K562 (cell line): Measurements from ENCODE around the gene PLOD1. TPM values are rescaled to one million over a fixed set of nuclear protein-coding genes. Genes with fewer than 3 reads are reported as not detected.
A peak's percentile ranks its signal among the peaks of the same experiment; 100 is the strongest.

Experiments
- AFF4 ChIP-seq: sonication (generic); formaldehyde crosslinking; IDR thresholded peaks from 2 replicates; pipeline ENCODE4 v1.8.0; 2023; ENCODE audit warnings: mild to moderate bottlenecking, missing genetic modification reagents
- FOXA1 ChIP-seq: fragments of 450-650 bp; IDR thresholded peaks from 2 replicates; pipeline ENCODE4 v1.6.1; 2016; ENCODE audit warnings: mild to moderate bottlenecking, borderline replicate concordance
- HDAC1 ChIP-seq, 2 experiments: fragments of 450-650 bp; IDR thresholded peaks; 2 replicates each; pipeline ENCODE4 v1.6.1; 2016 to 2017; ENCODE audit warnings: inconsistent platforms in 1 of 2, mild to moderate bottlenecking in 1 of 2, moderate library complexity in 1 of 2
- HNRNPH1 ChIP-seq: fragments of 200-400 bp; formaldehyde crosslinking; optimal IDR thresholded peaks from 2 replicates; pipeline ENCODE3; 2017; ENCODE audit warnings: low read depth, mild to moderate bottlenecking, low read length, moderate library complexity
- MLLT1 ChIP-seq, 2 experiments: fragments of 450-650 bp; IDR thresholded peaks; 2 replicates each; pipeline ENCODE4 v1.6.1; 2016
- MXI1 ChIP-seq: IDR thresholded peaks from 2 replicates; pipeline ENCODE4 v1.6.1; 2011; ENCODE audit warnings: low read depth, mild to moderate bottlenecking, improper control_type of control experiment, low read length
- PTRF ChIP-seq: fragments of 450-650 bp; IDR thresholded peaks from 2 replicates; pipeline ENCODE4 v1.6.1; 2016; ENCODE audit warnings: mild to moderate bottlenecking, missing genetic modification characterization, missing compliant biosample characterization
- RAD51 ChIP-seq: fragments of 450-650 bp; IDR thresholded peaks from 2 replicates; pipeline ENCODE4 v1.7.1; 2016; ENCODE audit warnings: low read depth, mild to moderate bottlenecking, borderline replicate concordance
- RB1 ChIP-seq: fragments of 450-650 bp; IDR thresholded peaks from 2 replicates; pipeline ENCODE4 v1.6.1; 2017; ENCODE audit warnings: low read depth, mild to moderate bottlenecking
- SIN3B ChIP-seq: fragments of 450-650 bp; IDR thresholded peaks from 2 replicates; pipeline ENCODE4 v1.6.1; 2017; ENCODE audit warnings: low read depth, mild to moderate bottlenecking, moderate library complexity
- SMARCA4 ChIP-seq: fragments of 450-650 bp; IDR thresholded peaks from 2 replicates; pipeline ENCODE4 v1.6.1; 2016
- ZFX ChIP-seq: sonication (generic); formaldehyde crosslinking; IDR thresholded peaks from 2 replicates; pipeline ENCODE4 v1.8.0; 2022; ENCODE audit warnings: mild to moderate bottlenecking, missing genetic modification reagents, moderate library complexity
- ZNF77 ChIP-seq: fragments of 250-450 bp; sonication (Bioruptor Pico); IDR thresholded peaks from 2 replicates; pipeline ENCODE4 v1.5.0; 2020
- polyA plus RNA-seq, 8 experiments: library from polyadenylated mRNA; depleted of rRNA in 4 of 8; stranded (reverse) in 5 of 8; unstranded in 3 of 8; fragments of >200 nt; fragmentation: Nextera tagmentation in 2 of 8; fragmentation: Illumina TruSeq in 1 of 8; extraction: Ambion mirVana in 2 of 8; extraction: Trizol in 1 of 8; gene quantifications; 2 replicates each; pipeline versions ENCODE4 v1.2.1 to v1.2.3, GENCODE V29; 2011 to 2014; ENCODE audit warnings: inconsistent platforms in 1 of 8, missing spikeins in 1 of 8
- total RNA-seq, 7 experiments: library from RNA; depleted of rRNA in 6 of 7; stranded (reverse); fragments of >200 nt in 6 of 7; fragmentation: Illumina TruSeq in 2 of 7; extraction: Trizol in 2 of 7; gene quantifications; 2 replicates each; pipeline versions ENCODE4 v1.2.1 to v1.2.3, GENCODE V29; 2011 to 2021; ENCODE audit warnings: low replicate concordance in 1 of 7
- TF ChIP-seq, protein P1 (sequence below): fragments of 250-450 bp; sonication (Bioruptor Pico); IDR thresholded peaks from 2 replicates; pipeline ENCODE4 v1.4.0; 2020
- TF ChIP-seq, protein P2 (sequence below): fragments of 250-450 bp; sonication (Bioruptor Pico); IDR thresholded peaks from 2 replicates; pipeline ENCODE4 v1.8.0; 2022; ENCODE audit warnings: inconsistent platforms, mild to moderate bottlenecking, moderate library complexity, borderline replicate concordance

The PLOD1 gene
- total and polyA plus RNA-seq, 9 of the 15 experiments (the other 6 are each of a cell fraction or from before 2014, with no cell fraction given), result 16.6 to 90.8 (median 52.7) TPM

DNA sequence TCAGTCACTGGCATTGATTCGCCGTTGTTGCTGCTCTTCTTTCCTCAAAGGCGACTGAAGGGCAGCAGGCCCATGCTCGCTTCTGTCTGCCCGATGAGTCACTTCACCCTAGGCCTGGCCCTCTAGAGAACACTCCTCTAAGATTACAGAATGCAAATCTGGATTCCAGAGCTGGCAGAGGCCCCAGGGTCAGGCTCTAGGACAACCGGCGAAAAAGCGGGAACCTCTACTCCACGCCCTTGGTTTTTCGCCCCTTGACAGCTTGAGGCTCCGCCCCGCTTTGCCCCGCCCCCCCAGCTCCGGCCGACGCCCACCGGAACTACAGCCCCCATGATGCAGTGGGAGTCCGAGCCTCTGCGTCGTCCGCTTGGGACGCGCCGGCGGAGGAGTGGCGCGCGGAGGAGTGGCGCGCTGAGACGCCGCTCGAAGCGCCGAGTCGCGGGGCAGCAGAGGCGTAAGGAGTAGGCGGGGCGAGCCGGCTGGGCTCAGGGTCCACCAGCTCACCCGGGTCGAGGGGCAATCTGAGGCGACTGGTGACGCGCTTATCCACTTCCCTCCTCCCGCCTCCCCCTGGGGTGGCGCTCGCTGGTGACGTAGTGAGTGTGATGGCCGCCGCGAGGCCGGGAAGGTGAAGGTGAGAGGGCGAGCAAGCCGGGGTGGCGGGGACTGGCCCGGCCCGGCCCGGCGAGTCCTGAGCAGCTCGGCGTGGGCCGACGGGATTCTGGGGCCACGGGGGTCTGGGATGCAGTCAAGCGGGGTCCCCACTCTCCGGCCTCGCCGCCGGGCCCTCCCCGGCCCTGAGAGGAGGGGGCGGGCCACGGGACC, 45.5 kb downstream of the PLOD1 start, which contains the start of gene MFN2 (continued):
- TF ChIP-seq MXI1 (peak; percentile 61), ZFX (CRISPR knock-in tag) (peak; percentile 94), ZNF77 (CRISPR knock-in tag) (no peak), PTRF (no peak), SMARCA4 (peak; percentile 7), HNRNPH1 (no peak), HDAC1 (IDR thresholded peaks at IDR 0.05) (peak in 1 of 2 experiments; percentile 89; a peak in 2 of 4 replicates), RAD51 (no peak), SIN3B (peak; percentile 99), AFF4 (CRISPR knock-in tag) (peak; percentile 73), FOXA1 (no peak), RB1 (peak; percentile 87), MLLT1 (IDR thresholded peaks at IDR 0.05) (peak in 1 of 2 experiments; percentile 86; a peak in 1 of 4 replicates)
- TF ChIP-seq, protein P1, sequence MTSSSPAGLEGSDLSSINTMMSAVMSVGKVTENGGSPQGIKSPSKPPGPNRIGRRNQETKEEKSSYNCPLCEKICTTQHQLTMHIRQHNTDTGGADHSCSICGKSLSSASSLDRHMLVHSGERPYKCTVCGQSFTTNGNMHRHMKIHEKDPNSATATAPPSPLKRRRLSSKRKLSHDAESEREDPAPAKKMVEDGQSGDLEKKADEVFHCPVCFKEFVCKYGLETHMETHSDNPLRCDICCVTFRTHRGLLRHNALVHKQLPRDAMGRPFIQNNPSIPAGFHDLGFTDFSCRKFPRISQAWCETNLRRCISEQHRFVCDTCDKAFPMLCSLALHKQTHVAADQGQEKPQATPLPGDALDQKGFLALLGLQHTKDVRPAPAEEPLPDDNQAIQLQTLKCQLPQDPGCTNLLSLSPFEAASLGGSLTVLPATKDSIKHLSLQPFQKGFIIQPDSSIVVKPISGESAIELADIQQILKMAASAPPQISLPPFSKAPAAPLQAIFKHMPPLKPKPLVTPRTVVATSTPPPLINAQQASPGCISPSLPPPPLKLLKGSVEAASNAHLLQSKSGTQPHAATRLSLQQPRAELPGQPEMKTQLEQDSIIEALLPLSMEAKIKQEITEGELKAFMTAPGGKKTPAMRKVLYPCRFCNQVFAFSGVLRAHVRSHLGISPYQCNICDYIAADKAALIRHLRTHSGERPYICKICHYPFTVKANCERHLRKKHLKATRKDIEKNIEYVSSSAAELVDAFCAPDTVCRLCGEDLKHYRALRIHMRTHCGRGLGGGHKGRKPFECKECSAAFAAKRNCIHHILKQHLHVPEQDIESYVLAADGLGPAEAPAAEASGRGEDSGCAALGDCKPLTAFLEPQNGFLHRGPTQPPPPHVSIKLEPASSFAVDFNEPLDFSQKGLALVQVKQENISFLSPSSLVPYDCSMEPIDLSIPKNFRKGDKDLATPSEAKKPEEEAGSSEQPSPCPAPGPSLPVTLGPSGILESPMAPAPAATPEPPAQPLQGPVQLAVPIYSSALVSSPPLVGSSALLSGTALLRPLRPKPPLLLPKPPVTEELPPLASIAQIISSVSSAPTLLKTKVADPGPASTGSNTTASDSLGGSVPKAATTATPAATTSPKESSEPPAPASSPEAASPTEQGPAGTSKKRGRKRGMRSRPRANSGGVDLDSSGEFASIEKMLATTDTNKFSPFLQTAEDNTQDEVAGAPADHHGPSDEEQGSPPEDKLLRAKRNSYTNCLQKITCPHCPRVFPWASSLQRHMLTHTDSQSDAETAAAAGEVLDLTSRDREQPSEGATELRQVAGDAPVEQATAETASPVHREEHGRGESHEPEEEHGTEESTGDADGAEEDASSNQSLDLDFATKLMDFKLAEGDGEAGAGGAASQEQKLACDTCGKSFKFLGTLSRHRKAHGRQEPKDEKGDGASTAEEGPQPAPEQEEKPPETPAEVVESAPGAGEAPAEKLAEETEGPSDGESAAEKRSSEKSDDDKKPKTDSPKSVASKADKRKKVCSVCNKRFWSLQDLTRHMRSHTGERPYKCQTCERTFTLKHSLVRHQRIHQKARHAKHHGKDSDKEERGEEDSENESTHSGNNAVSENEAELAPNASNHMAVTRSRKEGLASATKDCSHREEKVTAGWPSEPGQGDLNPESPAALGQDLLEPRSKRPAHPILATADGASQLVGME (CRISPR knock-in tag), result 0 out of 2 replicates have a peak, but pooled peaks have one; percentile 15
- TF ChIP-seq, protein P2, sequence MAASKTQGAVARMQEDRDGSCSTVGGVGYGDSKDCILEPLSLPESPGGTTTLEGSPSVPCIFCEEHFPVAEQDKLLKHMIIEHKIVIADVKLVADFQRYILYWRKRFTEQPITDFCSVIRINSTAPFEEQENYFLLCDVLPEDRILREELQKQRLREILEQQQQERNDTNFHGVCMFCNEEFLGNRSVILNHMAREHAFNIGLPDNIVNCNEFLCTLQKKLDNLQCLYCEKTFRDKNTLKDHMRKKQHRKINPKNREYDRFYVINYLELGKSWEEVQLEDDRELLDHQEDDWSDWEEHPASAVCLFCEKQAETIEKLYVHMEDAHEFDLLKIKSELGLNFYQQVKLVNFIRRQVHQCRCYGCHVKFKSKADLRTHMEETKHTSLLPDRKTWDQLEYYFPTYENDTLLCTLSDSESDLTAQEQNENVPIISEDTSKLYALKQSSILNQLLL, result no peak
